HT1080 (cell line): Measurements from ENCODE around the gene CYBC1. TPM values are rescaled to one million over a fixed set of nuclear protein-coding genes. Genes with fewer than 3 reads are reported as not detected.

Source experiments
- DNase-seq: peaks from one replicate; pipeline ENCODE4 v3.0.0-alpha.2; 2015; ENCODE audit warnings: low read depth
- polyA plus RNA-seq, 2 experiments: library from polyadenylated mRNA; depleted of rRNA; stranded (reverse); fragments of >200 nt; gene quantifications; 2 replicates each; pipeline ENCODE4 v1.2.3, GENCODE V29; 2015
- total RNA-seq: library from RNA; depleted of rRNA; stranded (reverse); fragments of >200 nt; shearing (Covaris generic); gene quantifications from 2 replicates; pipeline ENCODE4 v1.2.3, GENCODE V29; 2014; rRNA removed

CYBC1 gene
- total RNA-seq, result 38.2 and 39.6 TPM in 2 replicates
- polyA plus RNA-seq (2015; cell fraction: cytosol; rRNA removed), result 49.3 and 50.5 TPM in 2 replicates
- polyA plus RNA-seq (2015; cell fraction: nucleus; rRNA removed), result 82.2 and 88.7 TPM in 2 replicates

- DNase-seq, result peak; percentile 78
Measured at GRCh38 chr17:82450357-82451106, at the start of gene CYBC1. TSS of gene CYBC1 (minus strand) at chr17:82450752. CDS start at chr17:82449254, 1,498 bp downstream.

GRCh38 chr17:82497483-82498405 is 47.2 kb upstream of the CYBC1 start:
- peak; percentile 28 for DNase-seq

GRCh38 chr17:82496529-82497434 is 46.2 kb upstream of the CYBC1 start:
- peak; percentile 78 for DNase-seq

- peak; percentile 13 for DNase-seq
Measured at GRCh38 chr17:82495844-82496528, 45.4 kb upstream of the CYBC1 start.

- DNase-seq, result peak; percentile 98
Measured at GRCh38 chr17:82494236-82495055, 43.9 kb upstream of the CYBC1 start.

GRCh38 chr17:82493226-82493781 is 42.8 kb upstream of the CYBC1 start:
- peak; percentile 79 for DNase-seq

- DNase-seq, result peak; percentile 76
Measured at GRCh38 chr17:82492643-82493225, 42.2 kb upstream of the CYBC1 start.

- DNase-seq, result no peak
Measured at GRCh38 chr17:82491533-82491932, 41.0 kb upstream of the CYBC1 start.

GRCh38 chr17:82491196-82491530 is 40.6 kb upstream of the CYBC1 start:
- no peak for DNase-seq

GRCh38 chr17:82490512-82491195 is 40.1 kb upstream of the CYBC1 start:
- DNase-seq, result no peak

GRCh38 chr17:82489851-82490511 is 39.4 kb upstream of the CYBC1 start:
- DNase-seq, result no peak

GRCh38 chr17:82489117-82489516 is 38.6 kb upstream of the CYBC1 start:
- DNase-seq, result no peak

- DNase-seq, result no peak
Measured at GRCh38 chr17:82487910-82488309, 37.4 kb upstream of the CYBC1 start.

- no peak for DNase-seq
Measured at GRCh38 chr17:82486231-82487094, 35.9 kb upstream of the CYBC1 start.

GRCh38 chr17:82483836-82484235 is 33.3 kb upstream of the CYBC1 start:
- DNase-seq, result no peak

- DNase-seq, result no peak
Measured at GRCh38 chr17:82483204-82483660, 32.7 kb upstream of the CYBC1 start.

GRCh38 chr17:82480318-82480717 is 29.8 kb upstream of the CYBC1 start:
- no peak for DNase-seq
